Hepatocyte (in vitro differentiated cells): ENCODE measurements around the gene UTP15.

Source experiments
- CTCF ChIP-seq: fragments of 200-600 bp; sonication (generic); IDR thresholded peaks from 2 replicates; pipeline ENCODE4 v1.5.1; 2016; ENCODE audit warnings: antibody characterized with exemption, mild to moderate bottlenecking; ENCODE audit not compliant: poor library complexity
- EZH2 ChIP-seq: fragments of 200-600 bp; sonication (generic); IDR thresholded peaks from 2 replicates; pipeline ENCODE4 v1.6.1; 2016; ENCODE audit warnings: antibody characterized with exemption, mild to moderate bottlenecking, borderline replicate concordance
- EZH2phosphoT487 ChIP-seq: fragments of 200-600 bp; sonication (generic); IDR thresholded peaks from one replicate; pipeline ENCODE4 v1.6.1; 2018; ENCODE audit warnings: antibody characterized with exemption, mild to moderate bottlenecking, low read depth, moderate library complexity; ENCODE audit not compliant: unreplicated experiment, severe bottlenecking

DNA sequence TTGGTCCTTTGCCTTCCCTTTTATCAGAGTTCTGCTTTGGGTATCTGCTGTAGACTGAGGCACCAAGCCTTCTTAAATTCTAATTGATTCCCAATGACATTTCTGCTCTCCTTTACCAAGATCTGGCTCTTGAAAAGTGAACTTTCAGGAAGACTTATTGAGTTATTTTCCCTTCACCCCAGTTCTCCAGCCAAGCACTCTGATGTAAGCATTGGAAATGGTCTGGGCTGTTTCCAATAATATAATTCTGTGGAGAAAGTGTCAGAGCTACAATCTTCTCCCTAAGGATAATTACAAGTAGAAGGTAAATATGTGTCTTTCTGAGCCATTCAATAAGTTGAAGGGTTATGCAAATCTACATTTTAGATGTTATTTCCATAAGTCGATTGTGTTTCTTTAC lies 36.5 kb upstream of the UTP15 start:
- TF ChIP-seq CTCF (no peak), EZH2phosphoT487 (no peak), EZH2 (no peak)
